H1 (cell line): Measurements from ENCODE around the gene SHISA6. TPM values are rescaled to one million over a fixed set of nuclear protein-coding genes. Genes with fewer than 3 reads are reported as not detected.

Source experiments
- CTCF ChIA-PET: fragments of 300-600 bp; sonication (Branson Sonifier 250); formaldehyde crosslinking; loops from one replicate; lab custom pipeline; 2021; ENCODE audit not compliant: partially characterized antibody; lab: Charles Lee
- POLR2A ChIA-PET: fragments of 300-600 bp; sonication (Branson Sonifier 250); formaldehyde crosslinking; loops from one replicate; lab custom pipeline; 2021; ENCODE audit warnings: inconsistent platforms; ENCODE audit not compliant: partially characterized antibody; lab: Charles Lee
- DNase-seq, 2 experiments: peaks; one replicate each; pipeline versions ENCODE4 v3.0.0 to v3.0.0-alpha.2; 2010 to 2022; ENCODE audit warnings: low spot score in 2 of 2, low read depth in 1 of 2, mixed read lengths in 1 of 2
- FAIRE-seq: peaks from 2 replicates; lab custom pipeline; 2011; peaks lifted over from hg19 to GRCh38; lab: Jason Lieb, UNC
- H2AFZ ChIP-seq: 2 replicates; pipeline ENCODE4 v1.8.1; 2012; ENCODE audit warnings: low read length, inconsistent platforms
- H2AK5ac ChIP-seq: 2 replicates; pipeline ENCODE4 v1.6.1; 2013; ENCODE audit warnings: low read depth, low read length
- H2BK120ac ChIP-seq: replicated peaks from 2 replicates; pipeline ENCODE3; 2013; ENCODE audit warnings: low read depth, low read length, inconsistent platforms
- H2BK12ac ChIP-seq: 2 replicates; pipeline ENCODE4 v1.6.1; 2013; ENCODE audit warnings: low read depth, low read length
- H2BK15ac ChIP-seq: 2 replicates; pipeline ENCODE4 v1.6.1; 2013; ENCODE audit warnings: low read length
- H2BK20ac ChIP-seq: 2 replicates; pipeline ENCODE4 v1.6.1; 2013; ENCODE audit warnings: low read length
- H2BK5ac ChIP-seq: 2 replicates; pipeline ENCODE4 v1.6.1; 2013; ENCODE audit warnings: low read depth, low read length
- H3K14ac ChIP-seq: 2 replicates; pipeline ENCODE4 v1.6.1; 2013; ENCODE audit warnings: inconsistent platforms; ENCODE audit not compliant: insufficient read length
- H3K18ac ChIP-seq: 2 replicates; pipeline ENCODE4 v1.6.1; 2013; ENCODE audit warnings: low read length; ENCODE audit errors: extremely low read depth
- H3K23ac ChIP-seq: 2 replicates; pipeline ENCODE4 v1.6.1; 2013; ENCODE audit warnings: inconsistent platforms; ENCODE audit not compliant: insufficient read length
- H3K23me2 ChIP-seq: 2 replicates; pipeline ENCODE4 v1.6.1; 2013; ENCODE audit warnings: low read depth, low read length
- H3K27ac ChIP-seq: 2 replicates; pipeline ENCODE4 v1.6.1; 2011; ENCODE audit warnings: low read depth, low read length, inconsistent platforms
- H3K27me3 ChIP-seq, 4 experiments: replicated peaks in 1 of 4; 1 replicate in 1 of 4; 2 replicates in 3 of 4; pipeline versions ENCODE4 v1.6.1 to v1.8.1; 2011 to 2013; ENCODE audit warnings: low read length in 3 of 4, mild to moderate bottlenecking in 3 of 4, inconsistent platforms in 2 of 4, mixed read lengths in 2 of 4, moderate library complexity in 1 of 4; ENCODE audit not compliant: control insufficient read depth in 3 of 4, insufficient read depth in 3 of 4; ENCODE audit errors: extremely low read depth in 1 of 4
- H3K36me3 ChIP-seq, 4 experiments: 2 replicates each; pipeline versions ENCODE4 v1.6.1 to v1.8.1; 2011 to 2013; ENCODE audit warnings: mild to moderate bottlenecking in 4 of 4, low read length in 3 of 4, moderate library complexity in 2 of 4, control low read depth in 1 of 4, inconsistent platforms in 1 of 4; ENCODE audit not compliant: insufficient read depth in 4 of 4, control insufficient read depth in 2 of 4
- H3K4ac ChIP-seq: replicated peaks from 2 replicates; pipeline ENCODE3; 2013; ENCODE audit warnings: low read length, low read depth, mixed read lengths, inconsistent platforms; ENCODE audit not compliant: insufficient read length
- H3K4me1 ChIP-seq, 4 experiments: replicated peaks in 1 of 4; 1 replicate in 1 of 4; 2 replicates in 3 of 4; pipeline versions ENCODE4 v1.6.1 to v1.8.1; 2011 to 2013; ENCODE audit warnings: low read length in 3 of 4, inconsistent platforms in 2 of 4, mixed read lengths in 1 of 4; ENCODE audit not compliant: insufficient read depth in 4 of 4, control insufficient read depth in 3 of 4
- H3K4me2 ChIP-seq, 2 experiments: 2 replicates each; pipeline versions ENCODE4 v1.6.1 to v1.8.1; 2011 to 2013; ENCODE audit warnings: low read depth in 2 of 2, low read length in 2 of 2, control low read depth in 1 of 2, inconsistent platforms in 1 of 2, mild to moderate bottlenecking in 1 of 2; ENCODE audit not compliant: insufficient read depth in 1 of 2
- H3K4me3 ChIP-seq, 4 experiments: fragments of 200-600, 300-600 bp in 1 of 4; sonication (generic), shearing (Covaris generic), sonication (Bioruptor Twin) in 1 of 4; 2 replicates each; pipeline versions ENCODE4 v1.5.1 to v1.8.1; 2011 to 2016; ENCODE audit warnings: low read length in 4 of 4, low read depth in 3 of 4, control low read depth in 2 of 4, inconsistent platforms in 2 of 4, mild to moderate bottlenecking in 2 of 4, mixed read lengths in 1 of 4, moderate library complexity in 1 of 4; ENCODE audit not compliant: insufficient read depth in 2 of 4; ENCODE audit errors: extremely low read depth in 1 of 4
- H3K56ac ChIP-seq: replicated peaks from 2 replicates; pipeline ENCODE3; 2013; ENCODE audit warnings: low read depth, mild to moderate bottlenecking, mixed read lengths, low read length, inconsistent platforms; ENCODE audit not compliant: insufficient read length
- H3K79me1 ChIP-seq: 2 replicates; pipeline ENCODE4 v1.6.1; 2013; ENCODE audit warnings: low read depth, low read length, control low read depth
- H3K79me2 ChIP-seq, 2 experiments: 2 replicates each; pipeline versions ENCODE4 v1.6.1 to v1.8.1; 2012 to 2013; ENCODE audit warnings: low read length in 2 of 2, mild to moderate bottlenecking in 2 of 2, inconsistent platforms in 1 of 2; ENCODE audit not compliant: insufficient read depth in 2 of 2, control insufficient read depth in 1 of 2
- H3K9ac ChIP-seq, 4 experiments: replicated peaks in 1 of 4; 1 replicate in 1 of 4; 2 replicates in 3 of 4; pipeline versions ENCODE4 v1.6.1 to v1.8.1; 2011 to 2013; ENCODE audit warnings: low read depth in 3 of 4, low read length in 3 of 4, control low read depth in 2 of 4, mild to moderate bottlenecking in 2 of 4, moderate library complexity in 2 of 4, inconsistent platforms in 1 of 4; ENCODE audit errors: extremely low read depth in 1 of 4
- H3K9me3 ChIP-seq, 2 experiments: 2 replicates each; pipeline versions ENCODE4 v1.6.1 to v1.8.1; 2012 to 2013; ENCODE audit warnings: mild to moderate bottlenecking in 2 of 2, moderate library complexity in 2 of 2, control low read depth in 1 of 2, inconsistent platforms in 1 of 2, low read depth in 1 of 2, low read length in 1 of 2, mixed read lengths in 1 of 2; ENCODE audit not compliant: insufficient read depth in 2 of 2
- H4K20me1 ChIP-seq, 2 experiments: replicated peaks in 1 of 2; 2 replicates each; pipeline versions ENCODE3 to v1.8.1; 2011 to 2013; ENCODE audit warnings: inconsistent platforms in 2 of 2, low read length in 2 of 2, mild to moderate bottlenecking in 1 of 2; ENCODE audit not compliant: insufficient read depth in 2 of 2, control insufficient read depth in 1 of 2
- H4K5ac ChIP-seq: 2 replicates; pipeline ENCODE4 v1.6.1; 2013; ENCODE audit warnings: low read length, low read depth, mixed read lengths, inconsistent platforms; ENCODE audit not compliant: insufficient read length
- H4K8ac ChIP-seq: 2 replicates; pipeline ENCODE4 v1.8.0; 2013; ENCODE audit warnings: mild to moderate bottlenecking, moderate library complexity, low read length, inconsistent platforms; ENCODE audit not compliant: insufficient read depth; ENCODE audit errors: extremely low read depth
- H4K91ac ChIP-seq: replicated peaks from 2 replicates; pipeline ENCODE3; 2013; ENCODE audit warnings: low read length, mixed read lengths, inconsistent platforms; ENCODE audit not compliant: insufficient read length
- EP300 ChIP-seq, 2 experiments: IDR thresholded peaks; 1 replicate in 1 of 2; 2 replicates in 1 of 2; pipeline ENCODE4 v1.6.1; 2011 to 2012; ENCODE audit warnings: low read depth in 2 of 2, low read length in 2 of 2, mild to moderate bottlenecking in 2 of 2, borderline replicate concordance in 1 of 2, inconsistent platforms in 1 of 2, moderate library complexity in 1 of 2
- HDAC2 ChIP-seq, 2 experiments: fragments of 300-600 bp in 1 of 2; sonication (generic) in 1 of 2; IDR thresholded peaks; 2 replicates each; pipeline ENCODE4 v1.6.1; 2011 to 2012; ENCODE audit warnings: low read depth in 2 of 2, low read length in 2 of 2, mild to moderate bottlenecking in 2 of 2, moderate library complexity in 2 of 2, borderline replicate concordance in 1 of 2, inconsistent platforms in 1 of 2
- USF2 ChIP-seq: IDR thresholded peaks from 2 replicates; pipeline ENCODE4 v1.6.1; 2011; ENCODE audit warnings: low read length, improper control_type of control experiment
- WGBS, 2 experiments: shearing (Covaris generic) in 1 of 2; methylation state at CpG; one replicate each; pipeline versions ENCODE4 v1.1.6 to v1.1.7; 2013 to 2015; ENCODE audit warnings: low lambda C conversion rate in 2 of 2, mixed read lengths in 2 of 2, inconsistent platforms in 1 of 2, low coverage in 1 of 2, missing lambda C conversion rate in 1 of 2; ENCODE audit not compliant: insufficient replicate concordance in 2 of 2, insufficient coverage in 1 of 2, insufficient read length in 1 of 2; ENCODE audit errors: extremely low coverage in 1 of 2, missing lambda C conversion rate in 1 of 2; 5-methylcytosine and 5-hydroxymethylcytosine counted together
- polyA plus RNA-seq, 7 experiments: library from polyadenylated mRNA; depleted of rRNA in 3 of 7; stranded (reverse) in 5 of 7; unstranded in 2 of 7; fragments of >200 nt in 5 of 7; fragments of 200-250 nt in 2 of 7; gene quantifications; 1 replicate in 5 of 7; 2 replicates in 1 of 7; 4 replicates in 1 of 7; pipeline versions ENCODE4 v1.2.1 to v1.2.3, GENCODE V29; 2011 to 2013; ENCODE audit warnings: missing spikeins in 2 of 7, mixed read lengths in 2 of 7
- total RNA-seq: library from RNA; stranded (reverse); fragmentation: NEBNext Ultra II Directional; extraction: Animal tissue kit (Norgen Biotek cat#: 25700); gene quantifications from 2 replicates; pipeline ENCODE4 v1.2.1, GENCODE V29; 2021
- TF ChIP-seq, protein P1 (sequence below): IDR thresholded peaks from 2 replicates; pipeline ENCODE4 v1.6.1; 2011; ENCODE audit warnings: low read depth, mild to moderate bottlenecking, low read length; ENCODE audit not compliant: insufficient read depth

SHISA6 gene
- total and polyA plus RNA-seq, 2 of the 8 experiments (the other 6 are each of a cell fraction or from before 2014, with no cell fraction given) = 2.9 to 4.8 TPM

GRCh38 chr17:11580677-11581076 is 339.7 kb downstream of the SHISA6 start:
- 90% methylated on average over 3 of the region's 3 CpGs; no CpG with 5 or more reads in 1 of the 2 experiments for WGBS, 2 experiments
- Histone ChIP-seq H3K4me2 (no peak overlapping the region), H3K79me2 (no peaks in the 10 kb centered on the region), H3K56ac (no peak overlapping the region), H3K36me3 (no peaks in the 10 kb centered on the region), H3K9me3 (no peaks in the 10 kb centered on the region), H2AFZ (no peak overlapping the region), H3K79me1 (no peaks in the 10 kb centered on the region), H2BK15ac (no peak overlapping the region), H4K20me1 (no peaks in the 10 kb centered on the region), H3K4me1 (no peaks in the 10 kb centered on the region), H4K91ac (no peak overlapping the region), H3K23me2 (no peaks in the 10 kb centered on the region), H3K9ac (no peak overlapping the region), H3K4me3 (no peak overlapping the region), H3K27ac (no peak overlapping the region), H2BK20ac (no peak overlapping the region), H3K23ac (no peak overlapping the region), H2BK12ac (no peak overlapping the region), H3K14ac (no peak overlapping the region), H3K18ac (no peak overlapping the region), H2AK5ac (no peak overlapping the region), H4K8ac (no peak overlapping the region), H2BK120ac (no peak overlapping the region), H4K5ac (no peak overlapping the region), H2BK5ac (no peak overlapping the region), H3K27me3 (no peaks in the 10 kb centered on the region), H3K4ac (no peak overlapping the region)
- CTCF ChIA-PET = interaction anchor here (1.2 to 5.5 kb wide), 9 partner anchors 12 to 359 kb away, joined by 3 to 23 read pairs (median 4); no protein-coding TSS in a partner anchor
- POLR2A ChIA-PET = no interaction called here
- no peak for TF ChIP-seq EP300 (IDR thresholded peaks at IDR 0.05; ENCODE audit: borderline replicate concordance in 1 of 2, low read depth in 2 of 2, low read length in 2 of 2)
- TF ChIP-seq USF2 = no peak
- TF ChIP-seq, protein P1, sequence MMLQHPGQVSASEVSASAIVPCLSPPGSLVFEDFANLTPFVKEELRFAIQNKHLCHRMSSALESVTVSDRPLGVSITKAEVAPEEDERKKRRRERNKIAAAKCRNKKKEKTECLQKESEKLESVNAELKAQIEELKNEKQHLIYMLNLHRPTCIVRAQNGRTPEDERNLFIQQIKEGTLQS = no peak
- TF ChIP-seq HDAC2 (IDR thresholded peaks at IDR 0.05; ENCODE audit: borderline replicate concordance in 1 of 2, low read depth in 2 of 2, low read length in 2 of 2) = no peak
- FAIRE-seq = no peak
- DNase-seq = no peak
